Pancreas (tissue), 10 donors: Measurements from ENCODE around the gene MYO1A. TPM values are rescaled to one million over a fixed set of nuclear protein-coding genes. Genes with fewer than 3 reads are reported as not detected.

Experiments used
- ATAC-seq, 4 donors: fragments of 200-7000 bp; cut with Tn5 transposase; one replicate each; pipeline versions ENCODE4 v1.8.0 to v1.9.1; 2020; ENCODE audit warnings: mild to moderate bottlenecking in 4 of 4, moderate library complexity in 4 of 4
- DNase-seq, 6 donors: peaks; one replicate each; pipeline ENCODE4 v3.0.0-alpha.2; 2020
- FAIRE-seq: peaks from 2 replicates; lab custom pipeline; 2012; peaks lifted over from hg19 to GRCh38; lab: Jason Lieb, UNC
- H3K27ac ChIP-seq, 4 donors: fragments of 200-600 bp; sonication (generic); 1 replicate in 3 of 4; 2 replicates in 1 of 4; pipeline versions ENCODE4 v1.5.0 to v1.8.0; 2020
- H3K27me3 ChIP-seq, 4 donors: fragments of 200-600 bp; one replicate each; pipeline ENCODE4 v1.8.0; 2021
- H3K36me3 ChIP-seq, 3 donors: fragments of 200-600 bp; sonication (generic) in 1 of 3; one replicate each; pipeline versions ENCODE4 v1.5.0 to v1.8.0; 2020 to 2021
- H3K4me1 ChIP-seq, 3 donors: fragments of 200-600 bp; one replicate each; pipeline ENCODE4 v1.8.0; 2021
- H3K4me3 ChIP-seq, 4 donors: fragments of 200-600 bp; sonication (generic) in 2 of 4; one replicate each; pipeline versions ENCODE4 v1.5.0 to v1.8.0; 2020 to 2021
- H3K9me3 ChIP-seq, 4 donors: fragments of 200-600 bp; one replicate each; pipeline ENCODE4 v1.8.0; 2021
- WGBS, 2 donors: extraction: QIAGEN DNeasy Blood & Tissue Kit; methylation state at CpG; one replicate each; pipeline ENCODE4 v1.1.7; 2013; 5-methylcytosine and 5-hydroxymethylcytosine counted together
- intact Hi-C, 3 donors: fragments of 100-400 bp; cut with DNase I; formaldehyde crosslinking; loops; one replicate each; pipeline versions ENCODE4 v1.11.1 to v1.14.2; 2022
- polyA plus RNA-seq, 2 donors: library from polyadenylated mRNA; stranded (reverse); fragments of 200-250 nt; gene quantifications; one replicate each; pipeline ENCODE4 v1.2.3, GENCODE V29; 2013
- total RNA-seq, 6 donors: library from RNA; stranded (reverse); fragmentation: NEBNext Ultra II Directional in 4 of 6; extraction: Animal tissue kit (Norgen Biotek cat#: 25700) in 4 of 6; gene quantifications; one replicate each; pipeline versions ENCODE4 v1.2.1 to v1.2.4, GENCODE V29; 2021 to 2023
- TF ChIP-seq, protein P1 (sequence below), 4 donors: fragments of 200-600 bp; sonication (generic) in 3 of 4; IDR thresholded peaks; one replicate each; pipeline versions ENCODE4 v1.5.0 to v1.8.0; 2021; ENCODE audit warnings: antibody characterized with exemption in 4 of 4
- donor health status: healthy with polysubstance abuse.
- donor health status: DM: no; HTN: no; CAD: no; lungs with moderate emphysema.
- donor health status: DM: no; HTN: no; CAD: no.
- donor health status: control.
- donor health status: control.
- donor health status: Bipolar disorder and iron deficiency.
- donor health status: DM: yes; HTN: yes; CAD: no.
- donor health status: DM: no; HTN: no; CAD: no.
- donor health status: DM: no; HTN: no; CAD: no.
- donor health status: DM: yes; HTN: yes; CAD: no.

The MYO1A gene
- total and polyA plus RNA-seq, 8 donors = 0.15 to 0.65 (median 0.47) TPM; not detected in 1

DNA sequence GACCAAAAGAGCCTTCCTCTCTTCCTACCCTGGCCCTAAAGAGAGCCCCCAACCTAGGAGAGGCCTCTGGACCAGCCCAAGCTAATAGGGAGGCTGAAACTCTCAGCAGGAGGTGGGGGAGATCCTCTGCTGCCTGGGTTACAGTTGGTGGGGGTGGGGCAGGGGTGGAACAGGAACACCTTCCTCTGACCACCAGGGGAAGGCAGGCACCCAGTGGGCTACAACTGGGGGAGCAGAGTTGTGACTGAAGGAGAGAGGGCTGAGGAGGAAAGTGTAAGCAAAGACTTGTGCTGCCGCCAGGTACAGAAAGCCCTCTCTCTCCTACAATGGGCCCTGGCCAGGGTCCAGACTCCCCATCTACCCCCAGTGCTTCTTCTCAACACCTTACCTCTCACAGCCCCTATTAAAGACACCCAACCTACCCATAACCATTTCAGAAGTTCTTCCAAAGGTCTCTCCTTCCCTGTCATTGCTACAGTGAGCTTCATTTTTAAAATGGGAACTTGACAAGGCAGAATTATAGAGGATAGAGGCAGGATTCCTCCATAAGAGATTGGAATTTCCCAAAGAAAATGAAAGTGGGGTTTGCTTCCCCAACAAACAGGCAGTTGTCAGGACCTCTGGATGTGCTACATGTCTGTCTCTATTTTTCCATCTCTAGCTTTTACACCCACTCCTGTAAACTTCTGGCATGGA is 1.4 kb downstream of the MYO1A start:
- 86 to 87% methylated on average over 1 of the region's 1 CpG for WGBS, 2 donors

DNA sequence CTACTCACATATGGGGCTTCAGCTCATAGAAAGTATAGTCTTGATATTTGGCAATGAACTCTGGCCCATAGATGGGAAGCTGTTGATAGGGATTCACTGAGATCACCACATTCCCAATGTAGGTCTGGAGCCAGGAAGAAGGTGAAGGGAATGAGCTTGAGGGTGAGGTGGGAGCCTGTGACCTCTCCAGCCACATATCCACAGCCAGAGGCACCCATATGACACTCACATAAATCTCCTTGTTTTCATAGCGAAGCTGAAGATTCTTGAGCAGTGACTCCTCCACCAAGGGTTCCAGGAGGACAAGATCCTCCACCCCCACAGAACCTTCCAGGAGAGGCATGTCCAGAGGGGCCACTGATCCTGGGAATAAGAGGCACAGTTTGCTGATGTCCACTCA is 1.9 kb downstream of the MYO1A start:
- H3K9me3 ChIP-seq = no peaks in the 10 kb centered on the region
- H3K27me3 ChIP-seq = no peaks in the 10 kb centered on the region
- ATAC-seq (no peak), FAIRE-seq (no peak), DNase-seq (no peak)
- no peaks in the 10 kb centered on the region for H3K36me3 ChIP-seq
- no peak overlapping the region for H3K27ac ChIP-seq
- 85 to 87% methylated on average over 1 of the region's 1 CpG for WGBS, 2 donors
- no peak overlapping the region for H3K4me3 ChIP-seq
- H3K4me1 ChIP-seq = no peaks in the 10 kb centered on the region
- intact Hi-C loops = no loop called here
- TF ChIP-seq, protein P1, sequence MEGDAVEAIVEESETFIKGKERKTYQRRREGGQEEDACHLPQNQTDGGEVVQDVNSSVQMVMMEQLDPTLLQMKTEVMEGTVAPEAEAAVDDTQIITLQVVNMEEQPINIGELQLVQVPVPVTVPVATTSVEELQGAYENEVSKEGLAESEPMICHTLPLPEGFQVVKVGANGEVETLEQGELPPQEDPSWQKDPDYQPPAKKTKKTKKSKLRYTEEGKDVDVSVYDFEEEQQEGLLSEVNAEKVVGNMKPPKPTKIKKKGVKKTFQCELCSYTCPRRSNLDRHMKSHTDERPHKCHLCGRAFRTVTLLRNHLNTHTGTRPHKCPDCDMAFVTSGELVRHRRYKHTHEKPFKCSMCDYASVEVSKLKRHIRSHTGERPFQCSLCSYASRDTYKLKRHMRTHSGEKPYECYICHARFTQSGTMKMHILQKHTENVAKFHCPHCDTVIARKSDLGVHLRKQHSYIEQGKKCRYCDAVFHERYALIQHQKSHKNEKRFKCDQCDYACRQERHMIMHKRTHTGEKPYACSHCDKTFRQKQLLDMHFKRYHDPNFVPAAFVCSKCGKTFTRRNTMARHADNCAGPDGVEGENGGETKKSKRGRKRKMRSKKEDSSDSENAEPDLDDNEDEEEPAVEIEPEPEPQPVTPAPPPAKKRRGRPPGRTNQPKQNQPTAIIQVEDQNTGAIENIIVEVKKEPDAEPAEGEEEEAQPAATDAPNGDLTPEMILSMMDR (IDR thresholded peaks at IDR 0.05) = no peak

More for the DNA sequence above, 1.4 kb downstream of the MYO1A start:
- Histone ChIP-seq H3K9me3 (no peaks in the 10 kb centered on the region), H3K36me3 (no peaks in the 10 kb centered on the region), H3K4me3 (no peak overlapping the region), H3K27me3 (no peaks in the 10 kb centered on the region), H3K27ac (no peak overlapping the region), H3K4me1 (no peaks in the 10 kb centered on the region)
- no peak for DNase-seq
- ATAC-seq = no peak
- intact Hi-C loops = no loop called here
- TF ChIP-seq, protein P1 (IDR thresholded peaks at IDR 0.05) = no peak
- no peak for FAIRE-seq

DNA sequence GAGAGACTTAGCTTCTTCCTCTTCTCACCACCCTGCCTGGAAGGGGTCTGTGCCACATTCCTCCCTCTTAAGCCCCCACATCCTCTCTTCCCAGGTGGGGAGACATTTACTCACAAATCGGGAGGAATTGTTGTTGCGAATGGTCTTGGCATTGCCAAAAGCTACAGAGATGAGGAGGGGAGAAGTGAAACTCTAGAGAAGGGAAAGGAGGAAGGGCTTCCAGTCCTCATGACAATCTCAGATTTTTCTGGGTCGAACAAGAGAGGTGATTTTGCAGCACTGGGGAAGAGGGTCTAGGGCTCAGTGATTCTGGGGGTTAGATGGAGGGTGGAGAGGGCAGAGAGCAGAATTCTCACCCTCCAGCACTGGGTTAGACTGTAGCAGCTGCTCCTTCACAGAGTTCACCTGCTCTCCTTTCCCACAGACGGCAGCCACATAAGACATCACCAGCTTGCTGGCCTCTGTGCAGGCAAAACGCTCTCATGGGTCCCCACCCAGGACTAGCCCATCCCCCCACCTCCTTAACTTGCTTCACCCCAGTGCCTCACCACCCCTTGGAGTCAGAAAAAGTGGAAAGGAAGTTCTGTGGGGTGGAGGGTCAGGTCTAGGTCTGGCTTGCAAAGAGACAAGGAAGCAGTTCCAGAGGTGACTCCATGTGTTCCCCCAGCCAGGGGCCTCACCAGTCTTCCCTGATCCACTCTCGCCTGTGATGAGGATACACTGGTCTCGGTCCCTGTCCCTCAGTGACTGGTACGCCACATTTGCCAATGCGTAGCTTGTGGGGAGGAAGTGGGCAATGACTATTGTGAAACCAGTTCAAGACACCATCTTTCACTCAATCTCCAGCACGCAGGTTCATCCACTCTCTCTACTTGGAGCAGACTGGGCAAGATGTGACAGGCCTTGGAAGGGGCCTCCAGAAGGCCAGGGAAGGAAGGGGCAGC is 2.7 kb downstream of the MYO1A start:
- ATAC-seq = peak in 2 of 4 donors; percentile 41 to 74
- H3K9me3 ChIP-seq = no peaks in the 10 kb centered on the region
- DNase-seq = no peak
- intact Hi-C loops = no loop called here
- 62 to 64% methylated on average over 10 of the region's 10 CpGs for WGBS, 2 donors
- H3K27me3 ChIP-seq = no peaks in the 10 kb centered on the region
- H3K4me1 ChIP-seq = no peaks in the 10 kb centered on the region
- no peaks in the 10 kb centered on the region for H3K36me3 ChIP-seq
- no peak overlapping the region for H3K4me3 ChIP-seq
- no peak for FAIRE-seq
- TF ChIP-seq, protein P1 (IDR thresholded peaks at IDR 0.05) = no peak
- H3K27ac ChIP-seq = no peak overlapping the region

DNA sequence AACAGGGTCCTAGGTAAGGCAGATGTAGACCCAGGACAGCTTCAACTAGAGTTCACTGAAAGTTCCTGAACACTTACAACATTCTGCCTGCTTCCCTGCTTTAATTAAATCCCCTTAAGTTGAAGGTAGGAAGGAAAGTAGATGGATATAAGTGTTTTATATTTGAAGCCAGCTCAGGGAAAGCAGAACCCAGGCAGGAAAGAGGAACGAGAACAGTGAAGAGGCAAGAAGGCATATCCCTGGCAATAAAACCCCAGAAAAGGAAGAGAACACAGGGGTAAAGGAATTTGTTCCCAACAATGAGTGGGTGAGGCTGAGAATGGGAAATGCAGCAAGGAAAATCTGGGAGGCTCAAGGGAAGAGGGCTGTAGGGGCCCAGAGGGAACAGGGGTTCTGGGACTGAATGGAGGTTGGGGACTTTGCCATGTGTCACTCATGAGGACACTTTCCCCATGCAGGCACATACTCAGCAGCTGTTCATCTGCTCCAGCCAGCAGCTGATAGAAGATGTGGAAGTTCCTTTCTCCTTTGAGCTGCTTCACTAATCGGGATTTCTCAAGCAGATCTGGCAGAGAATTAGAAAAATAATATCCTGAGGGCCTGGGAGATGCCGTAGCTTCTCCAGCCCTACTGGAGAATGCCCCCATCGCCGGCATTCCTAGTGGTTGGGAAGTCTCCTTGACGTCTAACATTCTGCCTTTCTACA is 3.7 kb downstream of the MYO1A start:
- TF ChIP-seq, protein P1 (IDR thresholded peaks at IDR 0.05) = no peak
- Histone ChIP-seq H3K4me1 (no peaks in the 10 kb centered on the region), H3K27me3 (no peaks in the 10 kb centered on the region), H3K9me3 (no peaks in the 10 kb centered on the region), H3K4me3 (no peak overlapping the region), H3K36me3 (no peaks in the 10 kb centered on the region), H3K27ac (no peak overlapping the region)
- ATAC-seq (peak in 2 of 4 donors; percentile 13 to 52), FAIRE-seq (no peak), DNase-seq (no peak)
- intact Hi-C loops = no loop called here
- WGBS, 2 donors = 55 to 58% methylated on average over 6 of the region's 6 CpGs
